Raji (cell line): ENCODE results near the gene PID1.

ENCODE experiments used
- POLR2A ChIP-seq: IDR thresholded peaks from 2 replicates; pipeline ENCODE4 v1.6.1; 2011; ENCODE audit warnings: low read depth, low read length, control low read depth; ENCODE audit not compliant: insufficient read depth

Gene PID1

GRCh38 chr2:229270551-229271410 lies at the start of gene PID1:
Gene PID1 (minus strand): TSS chr2:229271287. CDS start chr2:229271043, 244 bp downstream.
- no peak for TF ChIP-seq POLR2A

GRCh38 chr2:229319558-229319957 lies 48.5 kb upstream of the PID1 start:
- TF ChIP-seq POLR2A, result no peak

- no peak for TF ChIP-seq POLR2A
Measured at GRCh38 chr2:229314117-229314516, 43.0 kb upstream of the PID1 start.

GRCh38 chr2:229313591-229313990 lies 42.5 kb upstream of the PID1 start:
- TF ChIP-seq POLR2A, result no peak

GRCh38 chr2:229301237-229301636 lies 30.1 kb upstream of the PID1 start:
- TF ChIP-seq POLR2A, result no peak

- TF ChIP-seq POLR2A, result no peak
Measured at GRCh38 chr2:229300790-229301189, 29.7 kb upstream of the PID1 start.

GRCh38 chr2:229300371-229300770 lies 29.3 kb upstream of the PID1 start:
- TF ChIP-seq POLR2A, result no peak

- no peak for TF ChIP-seq POLR2A
Measured at GRCh38 chr2:229297247-229297646, 26.2 kb upstream of the PID1 start.

GRCh38 chr2:229296536-229296935 lies 25.4 kb upstream of the PID1 start:
- TF ChIP-seq POLR2A, result no peak

GRCh38 chr2:229296016-229296415 lies 24.9 kb upstream of the PID1 start:
- no peak for TF ChIP-seq POLR2A

GRCh38 chr2:229287823-229288222 lies 16.7 kb upstream of the PID1 start:
- TF ChIP-seq POLR2A, result no peak

GRCh38 chr2:229282758-229283546 lies 11.9 kb upstream of the PID1 start:
- no peak for TF ChIP-seq POLR2A

GRCh38 chr2:229279516-229279915 lies 8.4 kb upstream of the PID1 start:
- TF ChIP-seq POLR2A, result no peak

GRCh38 chr2:229275506-229275905 lies 4.4 kb upstream of the PID1 start:
- no peak for TF ChIP-seq POLR2A

- no peak for TF ChIP-seq POLR2A
Measured at GRCh38 chr2:229273723-229274338, 2.7 kb upstream of the PID1 start.
